Prostate gland (tissue), 2 donors: Measurements from ENCODE around the gene ACTR1B. TPM values are rescaled to one million over a fixed set of nuclear protein-coding genes. Genes with fewer than 3 reads are reported as not detected.
"Not testable (repeated sequence)": the region's sequence is repeated elsewhere in the genome, so short reads cannot be mapped to it uniquely, and the experiment has no call there.

Experiments
- DNase-seq: peaks from one replicate; pipeline ENCODE4 v3.0.0-alpha.2; 2019; ENCODE audit warnings: low spot score
- H3K27ac ChIP-seq, 2 donors: fragments of 200-600 bp; sonication (generic); 2 replicates each; pipeline ENCODE4 v1.5.1; 2017 to 2019
- H3K27me3 ChIP-seq: fragments of 200-600 bp; sonication (generic); replicated peaks from 2 replicates; pipeline ENCODE4 v1.5.1; 2019; ENCODE audit not compliant: insufficient read depth
- H3K36me3 ChIP-seq, 2 donors: fragments of 200-600 bp; sonication (generic); 1 replicate in 1 of 2; 2 replicates in 1 of 2; pipeline versions ENCODE4 v1.5.1 to v1.8.1; 2017 to 2019
- H3K4me1 ChIP-seq: fragments of 200-600 bp; sonication (generic); replicated peaks from 2 replicates; pipeline ENCODE4 v1.5.1; 2019
- H3K4me3 ChIP-seq, 2 donors: fragments of 200-600 bp; sonication (generic); 2 replicates each; pipeline ENCODE4 v1.5.1; 2017 to 2019
- H3K9me3 ChIP-seq: fragments of 200-600 bp; sonication (generic); 2 replicates; pipeline ENCODE4 v1.5.1; 2017
- POLR2A ChIP-seq: fragments of 450-650 bp; IDR thresholded peaks from one replicate; pipeline ENCODE4 v1.6.1; 2016; ENCODE audit warnings: antibody characterized with exemption, mild to moderate bottlenecking
- POLR2AphosphoS5 ChIP-seq: sonication (generic); formaldehyde crosslinking; IDR thresholded peaks from one replicate; pipeline ENCODE4 v1.6.1; 2017; ENCODE audit warnings: antibody characterized with exemption
- WGBS: methylation state at CpG from one replicate; pipeline ENCODE4 v1.1.5; 2018; 5-methylcytosine and 5-hydroxymethylcytosine counted together
- intact Hi-C: fragments of 100-400 bp; cut with DNase I; formaldehyde crosslinking; loops from one replicate; pipeline ENCODE4 v1.14.2; 2022
- small RNA-seq, 2 donors: library from RNA; depleted of rRNA; stranded (forward); fragments of <200 nt; gene quantifications; one replicate each; pipeline ENCODE3, GENCODE V24; 2016
- total RNA-seq, 2 donors: library from RNA; depleted of rRNA; stranded (reverse); fragments of >200 nt; gene quantifications; one replicate each; pipeline ENCODE4 v1.1.0, GENCODE V29; 2016
- TF ChIP-seq, protein P1 (sequence below), 4 experiments: fragments of 200-600 bp in 2 of 4; fragments of 450-650 bp in 2 of 4; sonication (generic) in 2 of 4; IDR thresholded peaks; 1 replicate in 3 of 4; 2 replicates in 1 of 4; pipeline ENCODE4 v1.5.1; 2016 to 2019; ENCODE audit warnings: antibody characterized with exemption in 4 of 4, mild to moderate bottlenecking in 2 of 4, moderate library complexity in 2 of 4

ACTR1B gene
- total RNA-seq, 2 donors from 2014 or later, result 80.5 to 102 TPM

GRCh38 chr2:97617911-97618310, 45.9 kb downstream of the ACTR1B start:
- TF ChIP-seq, protein P1, sequence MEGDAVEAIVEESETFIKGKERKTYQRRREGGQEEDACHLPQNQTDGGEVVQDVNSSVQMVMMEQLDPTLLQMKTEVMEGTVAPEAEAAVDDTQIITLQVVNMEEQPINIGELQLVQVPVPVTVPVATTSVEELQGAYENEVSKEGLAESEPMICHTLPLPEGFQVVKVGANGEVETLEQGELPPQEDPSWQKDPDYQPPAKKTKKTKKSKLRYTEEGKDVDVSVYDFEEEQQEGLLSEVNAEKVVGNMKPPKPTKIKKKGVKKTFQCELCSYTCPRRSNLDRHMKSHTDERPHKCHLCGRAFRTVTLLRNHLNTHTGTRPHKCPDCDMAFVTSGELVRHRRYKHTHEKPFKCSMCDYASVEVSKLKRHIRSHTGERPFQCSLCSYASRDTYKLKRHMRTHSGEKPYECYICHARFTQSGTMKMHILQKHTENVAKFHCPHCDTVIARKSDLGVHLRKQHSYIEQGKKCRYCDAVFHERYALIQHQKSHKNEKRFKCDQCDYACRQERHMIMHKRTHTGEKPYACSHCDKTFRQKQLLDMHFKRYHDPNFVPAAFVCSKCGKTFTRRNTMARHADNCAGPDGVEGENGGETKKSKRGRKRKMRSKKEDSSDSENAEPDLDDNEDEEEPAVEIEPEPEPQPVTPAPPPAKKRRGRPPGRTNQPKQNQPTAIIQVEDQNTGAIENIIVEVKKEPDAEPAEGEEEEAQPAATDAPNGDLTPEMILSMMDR (IDR thresholded peaks at IDR 0.05), result no peak
- no peak for TF ChIP-seq POLR2A
- TF ChIP-seq POLR2AphosphoS5, result no peak
- Histone ChIP-seq H3K4me1 (no peaks in the 10 kb centered on the region), H3K27ac (no peak overlapping the region), H3K27me3 (no peaks in the 10 kb centered on the region), H3K36me3 (no peaks in the 10 kb centered on the region), H3K4me3 (no peak overlapping the region), H3K9me3 (no peaks in the 10 kb centered on the region)
- no peak for DNase-seq
- WGBS, result 92% methylated on average over 2 of the region's 6 CpGs
- intact Hi-C loops, result no loop called here

DNA sequence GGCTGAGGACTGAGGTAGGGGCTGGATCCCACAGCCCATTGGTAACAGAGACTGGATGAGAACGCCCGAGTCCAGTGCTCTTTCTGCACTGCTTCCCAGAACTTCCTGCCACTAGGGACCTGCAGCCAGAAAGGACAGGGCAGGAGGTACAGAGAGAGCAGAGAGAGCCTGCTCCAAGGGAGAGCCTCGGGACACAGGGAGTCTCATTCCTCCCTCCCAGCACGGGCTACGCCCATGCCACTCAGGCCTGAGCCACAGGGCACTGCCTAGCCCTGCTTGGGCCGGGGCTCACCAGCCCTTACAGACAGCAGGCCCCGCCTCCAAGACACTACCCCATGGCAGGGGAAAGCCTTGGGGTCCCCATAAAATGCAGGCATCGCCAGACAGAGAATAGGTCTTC, 48.1 kb downstream of the ACTR1B start:
- intact Hi-C loops, H3K36me3 ChIP-seq, H3K27me3 ChIP-seq, H3K4me3 ChIP-seq, H3K27ac ChIP-seq, DNase-seq, H3K4me1 ChIP-seq, H3K9me3 ChIP-seq: not testable (repeated sequence)
- no CpG with 5 or more reads among the region's 8 CpGs for WGBS

DNA sequence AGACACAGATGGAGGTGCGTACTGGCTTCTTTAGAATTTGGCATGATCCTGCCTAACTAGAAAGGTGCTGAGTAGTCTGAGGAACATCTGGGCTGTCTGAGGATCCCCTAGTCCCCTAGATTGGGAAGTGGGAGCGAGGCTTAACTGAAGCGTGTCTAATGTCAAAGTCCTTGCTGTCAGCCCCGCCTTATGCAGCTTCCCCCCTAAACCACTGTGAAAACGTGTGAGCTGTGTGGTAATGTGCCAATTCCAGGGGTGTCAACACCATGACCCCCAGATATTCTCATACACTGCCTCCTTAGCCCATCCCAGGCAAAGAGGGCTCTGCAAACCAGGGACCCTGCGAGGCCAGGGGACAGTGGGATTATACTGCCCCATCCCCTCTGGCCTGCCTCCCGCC, 51.9 kb downstream of the ACTR1B start:
- 100% methylated on average over 1 of the region's 7 CpGs for WGBS
- H3K9me3 ChIP-seq, H3K4me1 ChIP-seq, H3K27ac ChIP-seq, H3K27me3 ChIP-seq, H3K4me3 ChIP-seq, intact Hi-C loops, H3K36me3 ChIP-seq, DNase-seq: not testable (repeated sequence)

DNA sequence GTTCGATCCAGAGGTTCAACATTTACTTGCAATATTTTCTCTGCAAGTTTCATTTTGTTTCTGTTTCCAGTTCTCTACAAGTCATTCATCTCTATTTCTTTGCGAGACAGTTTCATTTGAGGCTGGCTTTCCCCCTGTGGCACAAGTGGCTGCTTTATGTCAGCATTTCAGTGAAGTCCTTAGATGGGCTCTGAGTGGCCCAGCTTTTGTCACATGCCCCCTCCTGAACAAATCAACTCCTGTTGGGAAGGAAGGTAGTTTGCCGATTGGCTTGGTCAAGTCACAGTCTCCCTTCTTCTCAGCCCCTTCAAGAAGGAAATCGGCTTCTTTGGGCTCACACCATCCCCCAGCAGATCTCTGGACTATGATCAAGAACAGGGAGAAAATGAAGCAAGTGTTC, 55.1 kb downstream of the ACTR1B start:
- WGBS, result 80% methylated on average over 4 of the region's 4 CpGs

More for the DNA sequence above, 55.1 kb downstream of the ACTR1B start:
- H3K4me1 ChIP-seq, intact Hi-C loops, DNase-seq, H3K36me3 ChIP-seq, H3K4me3 ChIP-seq, H3K9me3 ChIP-seq, H3K27me3 ChIP-seq, H3K27ac ChIP-seq: not testable (repeated sequence)

Small RNAs within 50 kb of the gene (small RNA-seq; reads per million reads assigned to genes)
- 0 reads per million in 2 donors for gene RNU4-8P

Other genes with a start within 250 kb of the ACTR1B start
- gene ANKRD36B, start 74.2 kb downstream of the ACTR1B start, total RNA-seq, result 10 to 100 TPM; 13.0 to 57.9 TPM
- 100 to 1,000 TPM; 363 to 469 TPM for gene COX5B, start 18.0 kb downstream of the ACTR1B start, total RNA-seq
- 1 to 10 TPM; 2.0 to 7.0 TPM for gene C2orf92, start 5.7 kb upstream of the ACTR1B start, total RNA-seq
- 1 to 10 TPM; 1.8 to 3.9 TPM for gene ZAP70, start 49.5 kb upstream of the ACTR1B start, total RNA-seq